Colonic mucosa (tissue), 4 donors: ENCODE measurements around the gene VENTX. TPM values are rescaled to one million over a fixed set of nuclear protein-coding genes. Genes with fewer than 3 reads are reported as not detected.

Source experiments
- DNase-seq: peaks from one replicate; pipeline ENCODE4 v3.0.0-alpha.2; 2020
- H3K27ac ChIP-seq: fragments of 200-600 bp; one replicate; pipeline ENCODE4 v1.8.0; 2021
- H3K27me3 ChIP-seq: fragments of 200-600 bp; one replicate; pipeline ENCODE4 v1.8.0; 2021
- H3K36me3 ChIP-seq: fragments of 200-600 bp; one replicate; pipeline ENCODE4 v1.8.0; 2021
- H3K4me1 ChIP-seq: fragments of 200-600 bp; one replicate; pipeline ENCODE4 v1.8.0; 2021; ENCODE audit warnings: mild to moderate bottlenecking
- H3K4me3 ChIP-seq: fragments of 200-600 bp; one replicate; pipeline ENCODE4 v1.8.0; 2021
- H3K9ac ChIP-seq, 2 donors: one replicate each; pipeline ENCODE4 v1.7.0; 2013; ENCODE audit warnings: control low read depth in 2 of 2, low read depth in 2 of 2, low read length in 2 of 2
- H3K9me3 ChIP-seq: fragments of 200-600 bp; one replicate; pipeline ENCODE4 v1.8.0; 2021
- intact Hi-C: fragments of 100-400 bp; cut with DNase I; formaldehyde crosslinking; loops from one replicate; pipeline ENCODE4 v1.14.1; 2022
- total RNA-seq, 2 donors: library from RNA; stranded (reverse); fragmentation: NEBNext Ultra II Directional in 1 of 2; extraction: Animal tissue kit (Norgen Biotek cat#: 25700) in 1 of 2; gene quantifications; one replicate each; pipeline ENCODE4 v1.2.1, GENCODE V29; 2021
- TF ChIP-seq, protein P1 (sequence below): fragments of 200-600 bp; IDR thresholded peaks from one replicate; pipeline ENCODE4 v1.8.0; 2022; ENCODE audit warnings: antibody characterized with exemption, mild to moderate bottlenecking
- donor health status: healthy.
- donor health status: DM: no; HTN: no; CAD: no.
- donor health status: DM: no; HTN: no; CAD: no.

The VENTX gene
- total RNA-seq, 2 donors from 2014 or later: 0.15 to 0.24 TPM

DNA sequence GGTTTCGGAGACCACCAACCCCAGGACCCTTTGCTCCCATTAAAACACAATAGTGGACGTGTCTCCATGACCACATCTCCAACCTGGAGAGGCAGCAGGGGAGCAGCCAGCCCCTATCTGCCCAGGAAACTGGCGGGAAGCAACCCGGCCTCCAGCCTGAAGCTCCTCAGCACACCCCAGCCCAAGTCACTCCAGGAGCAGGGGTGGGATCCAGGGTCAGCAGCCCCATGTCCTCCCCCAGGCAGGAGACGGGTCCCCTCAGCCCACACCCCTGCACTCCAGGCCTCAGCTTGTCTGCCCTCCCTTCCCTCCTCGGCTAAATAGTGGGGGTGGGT, 38.4 kb downstream of the VENTX start:
- peaks cover 4% of the 10 kb centered on the region for H3K4me1 ChIP-seq
- H3K9ac ChIP-seq: peak overlapping the region; percentile 43 to 63
- H3K27me3 ChIP-seq: peaks cover 16% of the 10 kb centered on the region
- H3K27ac ChIP-seq: no peak overlapping the region
- H3K9me3 ChIP-seq: no peaks in the 10 kb centered on the region
- no peaks in the 10 kb centered on the region for H3K36me3 ChIP-seq
- TF ChIP-seq, protein P1, sequence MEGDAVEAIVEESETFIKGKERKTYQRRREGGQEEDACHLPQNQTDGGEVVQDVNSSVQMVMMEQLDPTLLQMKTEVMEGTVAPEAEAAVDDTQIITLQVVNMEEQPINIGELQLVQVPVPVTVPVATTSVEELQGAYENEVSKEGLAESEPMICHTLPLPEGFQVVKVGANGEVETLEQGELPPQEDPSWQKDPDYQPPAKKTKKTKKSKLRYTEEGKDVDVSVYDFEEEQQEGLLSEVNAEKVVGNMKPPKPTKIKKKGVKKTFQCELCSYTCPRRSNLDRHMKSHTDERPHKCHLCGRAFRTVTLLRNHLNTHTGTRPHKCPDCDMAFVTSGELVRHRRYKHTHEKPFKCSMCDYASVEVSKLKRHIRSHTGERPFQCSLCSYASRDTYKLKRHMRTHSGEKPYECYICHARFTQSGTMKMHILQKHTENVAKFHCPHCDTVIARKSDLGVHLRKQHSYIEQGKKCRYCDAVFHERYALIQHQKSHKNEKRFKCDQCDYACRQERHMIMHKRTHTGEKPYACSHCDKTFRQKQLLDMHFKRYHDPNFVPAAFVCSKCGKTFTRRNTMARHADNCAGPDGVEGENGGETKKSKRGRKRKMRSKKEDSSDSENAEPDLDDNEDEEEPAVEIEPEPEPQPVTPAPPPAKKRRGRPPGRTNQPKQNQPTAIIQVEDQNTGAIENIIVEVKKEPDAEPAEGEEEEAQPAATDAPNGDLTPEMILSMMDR: no peak
- DNase-seq: no peak
- peak overlapping the region; percentile 31 for H3K4me3 ChIP-seq
- intact Hi-C loops: no loop called here

DNA sequence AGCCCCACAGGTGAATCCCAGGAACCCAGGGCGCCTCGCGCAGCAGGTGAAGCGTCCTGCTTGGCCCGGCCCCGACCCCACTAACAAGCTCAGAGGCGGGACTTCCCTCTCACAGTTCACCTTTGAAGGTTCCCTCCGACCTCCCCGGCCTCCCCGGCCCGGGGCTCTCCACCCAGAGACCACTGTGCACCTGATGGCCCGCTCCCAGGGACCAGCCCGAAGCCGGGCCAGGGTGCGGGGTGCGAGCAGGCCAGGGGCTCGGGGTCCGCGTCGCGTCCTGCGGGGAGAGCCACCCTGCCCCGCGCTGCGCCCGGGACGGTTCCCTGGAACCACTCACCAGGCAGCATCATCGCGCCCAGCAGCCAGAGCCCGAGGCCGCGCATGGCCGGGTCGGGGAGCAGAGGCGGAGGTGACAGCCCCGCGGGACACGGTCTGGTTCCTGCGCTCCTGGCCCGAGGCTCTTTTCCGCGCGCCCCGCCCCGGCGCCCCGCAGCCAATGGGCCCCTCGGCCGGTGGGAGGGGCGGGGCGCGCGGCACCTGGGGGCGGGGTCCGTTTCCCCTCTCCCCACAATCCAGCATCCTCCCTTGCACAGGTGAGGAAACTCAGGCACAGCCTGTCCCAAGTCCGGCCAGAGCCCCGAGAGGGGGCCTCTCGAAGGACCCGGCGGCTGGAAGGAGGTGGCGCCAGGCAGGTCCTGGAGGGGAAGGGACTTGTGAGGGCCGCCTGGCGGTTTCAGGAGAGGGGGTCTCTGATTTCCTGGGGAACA, 39.0 kb downstream of the VENTX start, which contains the start of gene ADAM8:
Gene ADAM8, minus strand, starts transcription at position 434 of the 767 bp plus-strand sequence. Its CDS starts 51 bp downstream, at position 383.
- TF ChIP-seq, protein P1: no peak
- no peaks in the 10 kb centered on the region for H3K36me3 ChIP-seq
- intact Hi-C loops: no loop called here
- H3K27me3 ChIP-seq: peaks cover 16% of the 10 kb centered on the region
- no peaks in the 10 kb centered on the region for H3K9me3 ChIP-seq
- H3K27ac ChIP-seq: no peak within 1 kb of the TSS
- DNase-seq: no peak
- H3K4me1 ChIP-seq: peaks cover 4% of the 10 kb centered on the region
- H3K9ac ChIP-seq: peak within 1 kb of the TSS; percentile 43 to 63
- H3K4me3 ChIP-seq: peak within 1 kb of the TSS; percentile 31

DNA sequence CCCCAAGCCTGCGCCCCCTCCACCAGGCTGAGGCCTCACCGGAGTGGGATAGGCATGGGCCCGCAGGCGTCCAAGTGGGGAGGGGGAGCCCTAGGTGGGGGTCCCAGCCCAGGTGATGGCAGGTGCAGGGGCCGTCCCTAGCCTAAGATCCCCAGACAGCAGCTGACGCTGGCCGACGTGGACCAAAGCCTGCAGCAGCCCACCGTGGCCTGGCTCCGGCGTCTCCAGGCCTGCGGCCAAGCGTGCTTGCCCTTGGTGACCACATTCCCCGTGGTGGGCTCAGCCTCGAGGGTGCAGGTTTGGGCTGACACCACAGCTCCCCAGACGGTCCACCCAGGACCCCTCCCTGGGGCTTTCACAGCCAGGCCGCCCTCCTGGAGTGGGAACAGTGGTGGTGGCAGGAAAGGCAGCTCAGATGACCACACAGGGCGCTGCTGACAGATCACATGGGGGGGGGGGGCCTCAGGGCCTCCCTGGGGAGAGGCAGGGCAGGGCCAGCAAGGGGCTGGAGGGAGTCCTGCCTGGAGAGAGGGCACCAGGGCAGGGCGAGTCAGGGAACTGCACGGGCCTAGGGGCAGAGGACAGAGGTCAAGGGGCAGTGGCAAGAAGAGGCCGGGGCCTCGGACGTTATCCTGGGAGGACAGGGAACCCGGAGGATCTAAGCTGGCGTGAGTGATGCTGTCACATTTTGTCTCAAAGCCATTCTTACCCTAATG, 39.8 kb downstream of the VENTX start:
- Histone ChIP-seq H3K27ac (no peak overlapping the region), H3K4me1 (peaks cover 4% of the 10 kb centered on the region), H3K27me3 (peaks cover 16% of the 10 kb centered on the region), H3K4me3 (no peak overlapping the region), H3K9ac (peak overlapping the region in 1 of 2 donors; percentile 9), H3K36me3 (no peaks in the 10 kb centered on the region), H3K9me3 (no peaks in the 10 kb centered on the region)
- TF ChIP-seq, protein P1: no peak
- intact Hi-C loops: no loop called here
- no peak for DNase-seq

DNA sequence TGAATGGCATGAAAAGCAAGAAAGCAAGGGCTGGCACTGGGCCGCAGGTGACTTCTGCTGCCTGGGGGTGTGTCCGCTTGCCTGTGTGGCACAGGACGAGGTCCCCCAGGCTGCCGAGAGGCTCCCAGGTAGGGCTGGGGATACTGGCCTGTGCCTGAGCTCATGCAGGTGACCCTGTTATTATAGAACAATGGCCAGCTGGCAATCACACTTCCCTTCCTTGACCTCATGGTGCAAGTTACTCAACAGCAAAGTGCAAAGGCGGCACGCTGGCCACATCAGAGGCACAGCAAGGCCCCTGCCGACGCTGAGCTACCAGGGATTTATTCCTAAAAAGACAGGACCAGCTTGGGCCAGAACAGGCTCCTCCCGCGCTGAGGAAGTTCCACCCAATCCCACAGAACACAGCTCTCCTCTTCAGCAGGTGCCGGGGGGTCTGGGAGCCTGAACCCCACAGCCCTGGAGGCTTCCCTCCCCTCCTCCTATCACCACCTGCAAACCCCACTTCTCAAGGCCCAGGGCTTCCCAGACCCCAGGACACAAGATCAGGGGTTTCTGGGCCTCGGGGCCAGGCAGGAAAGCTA, 40.4 kb downstream of the VENTX start:
- H3K27ac ChIP-seq: peak overlapping the region; percentile 41
- no peaks in the 10 kb centered on the region for H3K36me3 ChIP-seq
- DNase-seq: no peak
- H3K9ac ChIP-seq: peak overlapping the region in 1 of 2 donors; percentile 9
- peaks cover 4% of the 10 kb centered on the region for H3K4me1 ChIP-seq
- H3K4me3 ChIP-seq: no peak overlapping the region
- no peaks in the 10 kb centered on the region for H3K9me3 ChIP-seq
- intact Hi-C loops: no loop called here
- H3K27me3 ChIP-seq: peaks cover 16% of the 10 kb centered on the region
- TF ChIP-seq, protein P1: no peak

DNA sequence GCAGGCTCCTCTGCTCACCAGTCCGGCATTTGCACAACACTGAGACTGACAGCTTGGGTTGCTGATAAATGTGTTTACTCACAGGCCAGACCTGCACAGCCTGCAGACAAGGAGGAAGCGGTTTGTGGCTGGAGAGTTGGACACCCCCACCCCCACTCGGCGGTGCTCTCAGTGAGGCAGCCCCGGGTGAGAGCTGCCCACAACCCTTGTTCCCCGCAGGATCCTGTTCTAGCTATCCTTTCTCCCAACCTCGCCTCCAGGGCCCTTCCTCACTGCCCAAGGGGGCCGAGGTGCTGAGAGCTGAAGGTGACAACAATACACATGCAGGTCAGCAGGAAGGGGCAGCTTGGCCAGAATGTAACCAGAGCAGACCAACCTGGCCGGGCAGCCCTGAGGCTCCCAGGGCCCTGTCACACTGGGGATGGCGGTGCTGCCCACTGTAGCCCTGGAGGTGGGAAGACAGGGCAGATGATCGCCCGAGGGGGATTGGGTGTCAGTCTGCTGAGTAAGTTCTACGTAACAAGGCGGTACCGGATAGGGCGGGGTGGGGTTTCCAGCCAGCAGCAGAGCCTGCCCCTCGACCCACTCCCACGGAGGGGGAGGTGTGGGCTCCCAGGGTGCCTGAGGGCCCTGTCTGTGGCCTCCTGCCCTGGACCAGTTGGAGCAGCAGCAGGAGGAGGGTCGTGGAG, 41.1 kb downstream of the VENTX start:
- DNase-seq: peak; percentile 57
- H3K27me3 ChIP-seq: peaks cover 16% of the 10 kb centered on the region
- peak overlapping the region; percentile 41 for H3K27ac ChIP-seq
- intact Hi-C loops: no loop called here
- peaks cover 4% of the 10 kb centered on the region for H3K4me1 ChIP-seq
- TF ChIP-seq, protein P1: no peak
- no peaks in the 10 kb centered on the region for H3K36me3 ChIP-seq
- no peak overlapping the region for H3K9ac ChIP-seq
- H3K9me3 ChIP-seq: no peaks in the 10 kb centered on the region
- H3K4me3 ChIP-seq: no peak overlapping the region
